Fibroblast of lung (primary cell): Measurements from ENCODE around the gene SLC25A33. TPM values are rescaled to one million over a fixed set of nuclear protein-coding genes. Genes with fewer than 3 reads are reported as not detected.

Experiments used
- DNase-seq, 2 donors: peaks; one replicate each; pipeline versions ENCODE4 v3.0.0 to v3.0.0-alpha.2; 2010; ENCODE audit warnings: low read depth in 2 of 2
- H2AFZ ChIP-seq: 2 replicates; pipeline ENCODE4 v1.5.1; 2012; ENCODE audit warnings: low read length, control low read depth, inconsistent platforms
- H3K27ac ChIP-seq: 2 replicates; pipeline ENCODE4 v1.5.1; 2011; ENCODE audit warnings: low read length, control low read depth; ENCODE audit not compliant: insufficient read depth
- H3K27me3 ChIP-seq: 2 replicates; pipeline ENCODE4 v1.5.1; 2011; ENCODE audit warnings: mild to moderate bottlenecking, low read length; ENCODE audit not compliant: control insufficient read depth, insufficient read depth
- H3K36me3 ChIP-seq: 2 replicates; pipeline ENCODE4 v1.5.1; 2011; ENCODE audit warnings: low read length; ENCODE audit not compliant: control insufficient read depth, insufficient read depth
- H3K4me1 ChIP-seq: 2 replicates; pipeline ENCODE4 v1.5.1; 2011; ENCODE audit warnings: low read length; ENCODE audit not compliant: control insufficient read depth, insufficient read depth; ENCODE audit errors: extremely low read depth
- H3K4me2 ChIP-seq: 2 replicates; pipeline ENCODE4 v1.5.1; 2011; ENCODE audit warnings: low read length, control low read depth; ENCODE audit not compliant: insufficient read depth; ENCODE audit errors: extremely low read depth
- H3K4me3 ChIP-seq, 4 experiments: fragments of 200-600 bp in 1 of 4; sonication (generic) in 1 of 4; replicated peaks in 1 of 4; 2 replicates each; pipeline ENCODE4 v1.5.1; 2011 to 2016; ENCODE audit warnings: low read length in 4 of 4, low read depth in 3 of 4, mild to moderate bottlenecking in 3 of 4, control low read depth in 2 of 4, inconsistent platforms in 1 of 4, mixed read lengths in 1 of 4; ENCODE audit not compliant: insufficient read depth in 1 of 4; ENCODE audit errors: control extremely low read depth in 1 of 4
- H3K79me2 ChIP-seq: 2 replicates; pipeline ENCODE4 v1.5.1; 2012; ENCODE audit warnings: mild to moderate bottlenecking, low read length, inconsistent platforms; ENCODE audit not compliant: control insufficient read depth, insufficient read depth
- H3K9ac ChIP-seq: 2 replicates; pipeline ENCODE4 v1.5.1; 2011; ENCODE audit warnings: mild to moderate bottlenecking, low read length, control low read depth; ENCODE audit not compliant: insufficient read depth
- H3K9me3 ChIP-seq: 2 replicates; pipeline ENCODE4 v1.5.1; 2012; ENCODE audit warnings: low read depth, low read length; ENCODE audit not compliant: control insufficient read depth, insufficient read depth
- H4K20me1 ChIP-seq: 2 replicates; pipeline ENCODE4 v1.5.1; 2011; ENCODE audit warnings: low read length; ENCODE audit not compliant: control insufficient read depth, insufficient read depth; ENCODE audit errors: extremely low read depth
- EZH2 ChIP-seq: IDR thresholded peaks from 2 replicates; pipeline ENCODE4 v1.5.1; 2012; ENCODE audit warnings: low read length, control low read depth, mild to moderate bottlenecking; ENCODE audit errors: missing control alignments
- polyA plus RNA-seq, 2 donors: library from polyadenylated mRNA; depleted of rRNA in 1 of 2; stranded (reverse) in 1 of 2; unstranded in 1 of 2; fragments of >200 nt; gene quantifications; 2 replicates each; pipeline ENCODE4 v1.2.1, GENCODE V29; 2011 to 2012; ENCODE audit warnings: missing spikeins in 1 of 2
- total RNA-seq: library from RNA; depleted of rRNA; stranded (reverse); fragments of >200 nt; gene quantifications from 2 replicates; pipeline ENCODE4 v1.2.1, GENCODE V29; 2014
- TF ChIP-seq, protein P1 (sequence below), 2 donors: IDR thresholded peaks in 1 of 2; conservative IDR thresholded peaks in 1 of 2; 1 replicate in 1 of 2; 2 replicates in 1 of 2; pipeline ENCODE4 v1.5.1; 2011 to 2012; ENCODE audit warnings: low read length in 2 of 2, control low read depth in 1 of 2, inconsistent platforms in 1 of 2, low read depth in 1 of 2, mild to moderate bottlenecking in 1 of 2

The SLC25A33 gene
- total and polyA plus RNA-seq, 2 donors (not counting 1 experiment from before 2014, with no cell fraction given): 3.5 to 4.8 TPM

GRCh38 chr1:9593492-9594465 is 54.5 kb downstream of the SLC25A33 start:
- peak; percentile 49 to 66 for DNase-seq
- no peak for TF ChIP-seq EZH2
- TF ChIP-seq, protein P1, sequence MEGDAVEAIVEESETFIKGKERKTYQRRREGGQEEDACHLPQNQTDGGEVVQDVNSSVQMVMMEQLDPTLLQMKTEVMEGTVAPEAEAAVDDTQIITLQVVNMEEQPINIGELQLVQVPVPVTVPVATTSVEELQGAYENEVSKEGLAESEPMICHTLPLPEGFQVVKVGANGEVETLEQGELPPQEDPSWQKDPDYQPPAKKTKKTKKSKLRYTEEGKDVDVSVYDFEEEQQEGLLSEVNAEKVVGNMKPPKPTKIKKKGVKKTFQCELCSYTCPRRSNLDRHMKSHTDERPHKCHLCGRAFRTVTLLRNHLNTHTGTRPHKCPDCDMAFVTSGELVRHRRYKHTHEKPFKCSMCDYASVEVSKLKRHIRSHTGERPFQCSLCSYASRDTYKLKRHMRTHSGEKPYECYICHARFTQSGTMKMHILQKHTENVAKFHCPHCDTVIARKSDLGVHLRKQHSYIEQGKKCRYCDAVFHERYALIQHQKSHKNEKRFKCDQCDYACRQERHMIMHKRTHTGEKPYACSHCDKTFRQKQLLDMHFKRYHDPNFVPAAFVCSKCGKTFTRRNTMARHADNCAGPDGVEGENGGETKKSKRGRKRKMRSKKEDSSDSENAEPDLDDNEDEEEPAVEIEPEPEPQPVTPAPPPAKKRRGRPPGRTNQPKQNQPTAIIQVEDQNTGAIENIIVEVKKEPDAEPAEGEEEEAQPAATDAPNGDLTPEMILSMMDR (conservative IDR thresholded peaks at IDR 0.05 in 1 of 2, IDR thresholded peaks at IDR 0.05 in 1 of 2; ENCODE audit: low read depth in 1 of 2, low read length in 2 of 2): no peak
- H3K79me2 ChIP-seq: peaks cover 45% of the 10 kb centered on the region
- H3K4me2 ChIP-seq: peak overlapping the region; percentile 3
- peaks cover 4% of the 10 kb centered on the region for H3K36me3 ChIP-seq
- no peak overlapping the region for H3K9ac ChIP-seq
- no peak overlapping the region for H3K4me3 ChIP-seq
- peaks cover 11% of the 10 kb centered on the region for H3K4me1 ChIP-seq
- H3K27ac ChIP-seq: peak overlapping the region; percentile 67
- H3K27me3 ChIP-seq: no peaks in the 10 kb centered on the region
- no peak overlapping the region for H2AFZ ChIP-seq
- H3K9me3 ChIP-seq: no peaks in the 10 kb centered on the region
- H4K20me1 ChIP-seq: no peaks in the 10 kb centered on the region

- H3K27me3 ChIP-seq: no peaks in the 10 kb centered on the region
- peaks cover 44% of the 10 kb centered on the region for H3K79me2 ChIP-seq
- no peak overlapping the region for H3K9ac ChIP-seq
- peaks cover 4% of the 10 kb centered on the region for H3K36me3 ChIP-seq
- DNase-seq: no peak
- no peak overlapping the region for H3K4me3 ChIP-seq
- H3K27ac ChIP-seq: no peak overlapping the region
- H4K20me1 ChIP-seq: no peaks in the 10 kb centered on the region
- H3K4me2 ChIP-seq: no peak overlapping the region
- no peak overlapping the region for H2AFZ ChIP-seq
- H3K4me1 ChIP-seq: peaks cover 10% of the 10 kb centered on the region
- H3K9me3 ChIP-seq: no peaks in the 10 kb centered on the region
- no peak for TF ChIP-seq EZH2
- TF ChIP-seq, protein P1 (conservative IDR thresholded peaks at IDR 0.05 in 1 of 2, IDR thresholded peaks at IDR 0.05 in 1 of 2; ENCODE audit: low read depth in 1 of 2, low read length in 2 of 2): no peak
These were observed 55.3 kb downstream of the SLC25A33 start for GRCh38 chr1:9594471-9595155.
